HG03520 (cell line): ENCODE measurements around the gene LFNG.

Source experiments
- ATAC-seq: cut with Tn5 transposase; IDR thresholded peaks from one replicate; pipeline ENCODE4 v1.9.1; 2021; ENCODE audit warnings: mild to moderate bottlenecking, moderate library complexity; ENCODE audit not compliant: unreplicated experiment

LFNG gene

DNA sequence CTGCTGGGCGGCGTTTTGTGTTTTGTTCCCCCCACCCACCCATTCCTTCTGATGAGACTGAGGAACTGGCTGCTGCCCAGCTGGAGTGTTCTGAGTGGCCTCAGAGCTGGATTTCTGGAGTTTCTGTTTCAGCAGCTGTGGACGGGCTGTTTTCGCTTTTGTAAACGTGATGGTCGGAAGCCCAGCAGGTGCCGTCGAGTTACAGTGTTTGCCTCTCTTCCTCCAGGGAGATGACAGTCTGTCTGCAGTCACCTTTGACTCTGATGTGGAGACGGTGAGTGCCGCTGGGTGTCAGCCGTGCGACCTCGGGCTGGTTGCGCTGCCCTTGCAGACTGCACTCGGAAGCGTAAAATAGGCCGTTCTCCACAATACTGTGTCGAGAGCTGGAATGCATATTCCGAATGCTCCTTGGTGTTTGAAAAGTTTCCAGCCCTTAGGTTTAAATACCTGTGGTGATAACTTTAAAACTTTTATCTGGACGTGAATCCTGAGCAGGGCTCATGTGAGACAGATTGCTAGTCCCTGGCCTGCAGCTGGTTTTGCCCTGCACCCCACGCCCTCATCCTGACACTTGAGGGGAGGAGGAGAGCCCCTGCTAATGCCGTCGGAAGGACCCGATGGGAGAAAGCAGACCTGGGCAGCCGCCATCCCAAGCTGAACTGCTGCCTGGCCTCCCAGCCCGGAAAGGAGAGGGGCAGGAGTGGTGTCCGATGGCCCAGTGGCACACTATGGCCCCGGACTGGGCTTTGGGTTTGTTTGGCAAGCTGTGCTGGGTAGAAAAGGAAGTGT, 47.5 kb downstream of the LFNG start:
- ATAC-seq: peak; percentile 80

DNA sequence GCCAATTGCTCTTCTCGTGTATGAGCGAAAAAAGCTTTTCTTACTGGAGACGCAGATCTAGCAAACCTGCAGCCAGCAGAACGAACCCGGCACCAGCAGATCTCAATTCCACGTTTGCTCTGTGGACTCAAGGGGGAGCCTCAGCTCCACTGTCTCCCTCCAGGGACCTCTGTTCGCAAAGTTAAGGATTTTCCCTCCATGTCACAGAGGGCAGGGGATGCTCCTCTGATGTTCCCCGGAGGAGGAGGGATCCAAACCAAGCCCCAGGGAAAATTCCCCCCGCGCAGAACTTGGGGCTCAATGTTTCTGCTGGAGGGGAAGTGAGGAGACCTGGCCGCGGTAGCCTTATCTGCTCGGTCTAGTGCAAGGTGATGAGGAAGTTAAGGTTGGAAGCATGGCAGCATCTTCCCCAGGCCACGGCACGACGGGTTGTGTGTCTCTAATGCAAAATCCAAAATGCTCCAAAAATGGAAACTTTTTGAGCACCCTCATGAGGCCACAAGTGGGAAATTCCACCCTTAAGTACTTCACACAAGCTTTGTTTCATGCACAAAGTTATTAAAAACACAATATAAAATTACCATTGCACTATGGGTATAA, 48.2 kb downstream of the LFNG start:
- no peak for ATAC-seq

DNA sequence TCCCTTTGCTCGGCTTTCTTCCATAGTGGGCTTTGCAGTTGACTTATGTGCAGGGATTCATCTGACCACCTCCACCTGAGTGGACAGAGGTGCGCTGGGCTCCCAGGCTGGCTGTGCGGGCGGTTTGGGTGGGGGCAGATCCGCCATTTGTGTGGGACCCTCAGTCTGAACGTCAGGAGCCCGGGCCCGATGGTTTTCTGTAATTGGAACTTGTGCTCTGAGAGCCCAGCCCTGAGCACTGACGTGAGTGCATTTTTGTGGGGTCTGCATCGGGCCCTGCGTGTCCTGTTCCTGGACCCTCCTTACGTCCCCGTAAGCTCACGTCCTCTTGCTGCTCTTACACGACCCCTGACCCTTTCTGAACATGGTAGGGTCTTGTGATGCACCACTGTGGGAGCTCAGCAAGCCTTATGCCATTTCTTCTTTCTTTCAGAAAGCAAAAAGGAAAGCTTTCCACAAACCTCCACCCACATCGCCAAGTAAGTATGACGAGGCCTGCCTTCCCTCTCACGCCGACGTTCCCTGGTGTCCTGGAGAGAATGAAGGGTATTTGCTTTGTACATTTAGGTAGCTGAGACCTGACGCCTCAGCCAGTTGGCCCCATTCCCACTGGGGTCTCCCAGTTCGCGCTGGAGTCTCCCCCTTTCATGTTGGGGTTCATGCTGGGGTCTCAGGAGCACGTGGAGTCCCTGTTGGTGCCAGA, 49.1 kb downstream of the LFNG start:
- ATAC-seq: no peak

DNA sequence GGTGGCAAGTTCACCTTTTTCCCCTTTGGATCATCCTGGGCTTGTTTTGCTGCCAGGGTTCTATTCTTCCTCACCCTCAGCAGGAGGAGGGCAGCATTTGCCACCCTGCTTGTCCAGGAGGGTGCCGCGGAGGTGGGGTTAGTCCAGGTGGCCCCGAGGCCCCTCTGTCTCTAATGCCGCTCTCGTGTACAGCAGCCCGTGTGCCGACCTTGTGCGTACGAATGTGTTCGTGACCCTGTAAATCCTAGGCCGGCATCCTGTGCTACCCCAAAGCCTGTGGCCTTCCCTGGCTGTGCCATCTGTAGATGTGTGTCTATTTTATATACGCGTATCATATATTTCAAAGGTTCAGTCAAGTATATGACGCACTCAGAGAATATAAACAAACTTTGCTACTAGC, 49.8 kb downstream of the LFNG start:
- no peak for ATAC-seq

DNA sequence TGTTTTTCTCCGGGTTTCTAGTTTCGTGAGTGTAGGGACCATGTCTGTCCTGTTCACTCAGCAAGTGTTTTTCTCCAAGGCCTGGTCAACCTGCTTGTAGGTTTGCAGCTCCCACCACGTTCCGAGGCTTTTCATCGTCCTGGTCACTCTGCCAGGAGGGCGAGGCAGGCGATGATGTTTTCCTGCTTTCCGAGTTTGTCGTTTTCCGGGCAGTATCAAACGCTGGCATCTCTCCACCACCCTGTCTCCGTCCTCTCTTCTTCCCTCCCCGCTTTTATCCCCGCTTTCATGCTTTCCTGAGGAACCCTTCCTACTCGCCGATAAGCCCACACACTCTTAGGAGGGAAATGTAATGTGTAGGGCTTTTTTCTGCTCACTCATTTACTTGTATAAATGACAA, 50.4 kb downstream of the LFNG start:
- no peak for ATAC-seq

DNA sequence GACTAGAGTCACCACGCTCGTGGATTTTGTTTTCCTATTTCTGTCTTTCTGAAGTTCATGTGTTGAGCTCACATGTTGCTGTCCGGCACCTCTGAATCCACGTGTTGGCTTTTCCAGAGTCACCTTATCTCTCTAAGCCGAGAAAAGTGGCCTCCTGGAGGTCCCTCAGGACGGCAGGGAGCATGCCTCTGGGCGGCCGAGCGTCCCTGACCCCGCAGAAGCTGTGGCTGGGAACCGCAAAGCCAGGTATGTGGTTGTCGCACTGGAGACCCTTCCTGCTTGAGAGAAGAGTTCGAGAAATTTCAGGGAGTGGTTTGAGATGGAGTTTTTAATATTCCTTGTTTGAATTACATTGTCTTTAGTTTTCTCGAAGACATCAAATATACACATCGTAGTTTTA, 51.8 kb downstream of the LFNG start:
- no peak for ATAC-seq

DNA sequence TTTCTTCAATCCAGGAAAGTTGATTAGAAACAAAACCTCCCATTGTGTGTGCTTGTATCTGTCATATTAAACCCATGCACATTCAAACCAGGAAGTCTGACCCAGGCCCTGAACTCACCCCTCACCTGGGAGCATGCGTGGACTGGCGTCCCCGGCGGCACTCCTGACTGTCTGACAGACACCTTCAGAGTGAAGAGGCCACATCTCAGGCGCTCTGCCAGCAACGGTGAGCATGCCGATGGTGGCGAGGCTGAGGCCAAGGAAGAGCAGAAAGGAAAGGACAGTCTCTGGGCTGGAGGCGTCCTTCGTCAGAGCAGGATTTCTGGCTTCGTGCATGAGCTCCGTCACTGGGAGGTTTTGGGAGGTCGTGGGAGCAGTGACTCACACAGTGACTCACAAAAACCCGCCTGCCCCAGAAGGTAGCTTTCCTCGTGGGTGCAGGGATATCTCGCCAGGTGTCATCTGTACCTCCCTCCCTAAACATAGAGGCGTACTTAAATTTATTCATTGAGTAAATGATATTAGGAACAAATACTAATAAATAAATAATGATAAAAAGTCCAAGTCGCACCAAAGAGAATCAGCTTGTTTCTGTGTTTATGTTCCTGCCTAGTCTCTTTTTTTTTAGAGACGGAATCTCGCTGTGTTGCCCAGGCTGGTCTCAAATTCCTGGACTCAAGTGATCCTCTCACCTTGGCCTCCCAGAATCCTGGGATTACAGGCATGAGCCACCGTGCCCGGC, 52.7 kb downstream of the LFNG start:
- ATAC-seq: no peak

DNA sequence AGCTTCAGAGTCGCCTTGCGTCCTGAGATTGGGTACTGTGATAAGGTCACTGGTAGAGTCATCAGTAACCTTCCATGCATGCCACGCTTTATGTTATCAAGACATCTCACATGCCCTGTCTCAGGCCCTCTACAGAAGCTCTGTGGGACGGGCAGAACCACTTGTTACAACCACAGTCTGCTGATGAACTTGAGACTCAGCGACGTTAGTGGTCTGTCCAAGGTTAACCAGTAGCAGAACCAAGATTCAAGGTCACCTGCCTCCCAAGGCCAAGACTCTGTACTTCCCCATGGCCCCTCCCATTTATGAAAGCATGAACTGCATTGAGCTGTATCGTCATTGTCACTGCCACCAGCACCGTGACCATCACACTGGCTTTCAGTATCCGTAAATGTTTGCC, 54.2 kb downstream of the LFNG start:
- no peak for ATAC-seq

DNA sequence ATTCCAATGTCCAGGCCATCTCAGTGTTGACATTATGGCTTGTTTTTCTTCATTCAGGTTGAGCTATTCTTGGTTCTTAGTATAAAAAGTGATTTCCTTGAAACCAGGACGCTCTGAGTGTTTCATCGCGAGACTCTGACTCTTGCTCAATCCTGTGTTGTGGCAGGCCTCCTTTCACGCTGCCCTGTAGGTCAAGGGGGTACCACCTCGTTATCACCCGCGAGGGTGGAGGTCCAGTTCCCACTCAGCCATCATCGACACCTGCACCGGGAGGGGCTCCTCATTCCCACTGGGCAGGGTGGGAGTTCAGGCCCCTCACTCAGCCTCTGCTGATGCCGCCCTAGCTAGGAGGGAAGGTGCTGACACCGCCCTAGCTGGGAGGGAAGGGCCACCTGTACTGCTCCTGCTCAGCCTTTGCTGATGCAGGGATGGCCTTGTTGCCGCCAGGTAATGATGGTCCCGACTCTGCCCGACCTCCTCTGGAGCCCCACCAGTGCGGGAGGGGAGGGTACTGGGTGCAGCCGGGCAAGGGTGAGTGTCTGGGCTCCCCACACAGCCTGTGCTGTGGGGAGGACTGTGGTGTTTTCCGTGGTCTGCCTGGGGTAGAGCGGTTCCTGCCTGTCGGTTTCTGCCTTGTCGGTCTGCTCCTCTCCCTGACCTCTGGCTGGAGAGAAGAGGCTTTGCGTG, 55.6 kb downstream of the LFNG start:
- no peak for ATAC-seq

DNA sequence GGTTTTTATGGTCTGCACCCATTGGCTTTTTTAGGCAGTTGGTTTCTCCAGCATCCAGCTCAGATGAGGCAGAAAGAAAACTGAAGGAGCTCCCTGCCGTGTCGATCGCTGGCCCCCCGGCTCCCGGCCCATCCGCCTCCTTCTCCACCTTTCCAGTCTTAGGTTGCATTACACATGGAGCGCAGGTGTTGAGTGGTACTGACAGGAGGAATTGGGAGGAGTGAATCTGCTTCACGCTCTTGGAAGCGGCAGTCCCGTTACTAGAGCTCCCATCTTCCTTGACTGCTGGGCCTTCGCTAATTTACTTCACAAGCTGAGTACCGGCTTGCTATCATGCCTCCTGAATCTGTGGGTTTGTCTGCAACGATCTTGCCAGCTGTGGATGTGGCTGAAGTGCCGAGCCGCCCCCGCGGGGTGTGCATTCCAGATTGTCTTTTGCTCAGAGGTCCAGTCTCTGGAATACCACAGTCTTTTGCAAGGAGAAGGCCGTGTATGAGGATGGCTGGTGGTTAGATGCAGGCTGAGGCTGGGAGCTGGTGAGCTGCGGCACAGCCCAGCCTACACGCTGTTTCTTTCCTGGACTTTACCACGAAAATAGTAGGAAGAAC, 56.3 kb downstream of the LFNG start:
- no peak for ATAC-seq

DNA sequence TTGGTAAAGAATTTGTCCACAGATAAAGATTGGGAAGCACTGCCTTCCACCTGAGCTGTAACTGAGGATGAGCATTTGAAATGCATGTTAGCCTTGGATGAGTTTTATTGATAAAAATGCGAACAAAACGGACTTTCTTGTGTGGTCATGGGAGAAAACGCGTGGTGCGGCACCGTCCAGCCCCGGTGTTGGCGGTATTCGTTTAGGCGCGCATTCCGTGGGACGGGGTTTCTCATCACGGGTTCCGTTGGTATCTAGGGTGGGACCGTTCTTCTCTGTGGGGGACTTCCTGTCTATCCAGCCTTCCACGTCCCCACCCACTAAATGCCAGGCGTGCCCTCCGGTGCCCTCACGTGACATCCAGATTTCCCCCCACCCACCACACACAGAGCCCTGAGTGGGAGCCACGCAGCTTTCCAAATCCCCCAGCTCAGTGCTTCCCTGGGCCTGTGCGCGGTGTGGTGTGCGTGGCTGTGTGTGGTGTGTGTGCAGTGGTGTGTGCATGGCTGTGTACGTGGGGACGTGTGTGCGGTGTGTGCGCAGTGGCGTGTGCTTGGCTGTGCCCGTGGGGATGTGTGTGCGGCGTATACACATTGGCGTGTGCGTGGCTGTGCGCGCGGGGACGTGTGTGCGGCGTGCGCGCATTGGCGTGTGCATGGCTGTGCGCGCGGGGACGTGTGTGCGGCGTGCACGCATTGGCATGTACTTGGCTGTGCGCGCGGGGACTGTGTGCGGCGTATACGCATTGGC, 57.3 kb downstream of the LFNG start:
- no peak for ATAC-seq
